Body of pancreas (tissue), 4 donors: ENCODE measurements around the gene FGF12.

ENCODE experiments used
- POLR2A ChIP-seq, 3 donors: fragments of 450-650 bp; IDR thresholded peaks; one replicate each; pipeline ENCODE4 v1.6.1; 2016; ENCODE audit warnings: antibody characterized with exemption in 3 of 3, mild to moderate bottlenecking in 2 of 3
- TF ChIP-seq, protein P1 (sequence below), 7 experiments: fragments of 450-650 bp in 4 of 7; fragments of 200-600 bp in 3 of 7; sonication (generic) in 3 of 7; IDR thresholded peaks; one replicate each; pipeline ENCODE4 v1.5.1; 2016 to 2019; ENCODE audit warnings: antibody characterized with exemption in 7 of 7

DNA sequence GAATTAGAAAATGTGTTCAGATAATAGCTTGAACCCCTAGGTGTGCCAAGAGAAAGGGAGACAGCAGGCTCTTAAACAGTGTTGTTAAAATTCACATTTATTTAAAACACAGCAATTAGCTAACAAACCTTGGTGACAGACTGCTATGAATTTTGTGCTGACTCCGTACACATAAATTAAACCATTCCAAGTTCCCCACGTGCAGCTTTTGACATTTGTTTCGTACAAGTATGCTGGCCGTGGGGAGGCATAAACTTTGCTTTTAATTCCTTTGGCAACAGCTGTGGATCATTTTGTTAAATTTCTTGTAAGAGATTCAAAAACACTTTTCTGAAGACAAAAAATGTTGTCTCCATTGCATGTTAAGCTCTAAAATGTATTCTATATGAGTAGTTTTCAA, 465.3 kb downstream of the FGF12 start:
- TF ChIP-seq, protein P1, sequence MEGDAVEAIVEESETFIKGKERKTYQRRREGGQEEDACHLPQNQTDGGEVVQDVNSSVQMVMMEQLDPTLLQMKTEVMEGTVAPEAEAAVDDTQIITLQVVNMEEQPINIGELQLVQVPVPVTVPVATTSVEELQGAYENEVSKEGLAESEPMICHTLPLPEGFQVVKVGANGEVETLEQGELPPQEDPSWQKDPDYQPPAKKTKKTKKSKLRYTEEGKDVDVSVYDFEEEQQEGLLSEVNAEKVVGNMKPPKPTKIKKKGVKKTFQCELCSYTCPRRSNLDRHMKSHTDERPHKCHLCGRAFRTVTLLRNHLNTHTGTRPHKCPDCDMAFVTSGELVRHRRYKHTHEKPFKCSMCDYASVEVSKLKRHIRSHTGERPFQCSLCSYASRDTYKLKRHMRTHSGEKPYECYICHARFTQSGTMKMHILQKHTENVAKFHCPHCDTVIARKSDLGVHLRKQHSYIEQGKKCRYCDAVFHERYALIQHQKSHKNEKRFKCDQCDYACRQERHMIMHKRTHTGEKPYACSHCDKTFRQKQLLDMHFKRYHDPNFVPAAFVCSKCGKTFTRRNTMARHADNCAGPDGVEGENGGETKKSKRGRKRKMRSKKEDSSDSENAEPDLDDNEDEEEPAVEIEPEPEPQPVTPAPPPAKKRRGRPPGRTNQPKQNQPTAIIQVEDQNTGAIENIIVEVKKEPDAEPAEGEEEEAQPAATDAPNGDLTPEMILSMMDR (IDR thresholded peaks at IDR 0.05), result no peak
- no peak for TF ChIP-seq POLR2A (IDR thresholded peaks at IDR 0.05)
